ENCODE data around the gene RSPH1.

RSPH1 gene

DNA sequence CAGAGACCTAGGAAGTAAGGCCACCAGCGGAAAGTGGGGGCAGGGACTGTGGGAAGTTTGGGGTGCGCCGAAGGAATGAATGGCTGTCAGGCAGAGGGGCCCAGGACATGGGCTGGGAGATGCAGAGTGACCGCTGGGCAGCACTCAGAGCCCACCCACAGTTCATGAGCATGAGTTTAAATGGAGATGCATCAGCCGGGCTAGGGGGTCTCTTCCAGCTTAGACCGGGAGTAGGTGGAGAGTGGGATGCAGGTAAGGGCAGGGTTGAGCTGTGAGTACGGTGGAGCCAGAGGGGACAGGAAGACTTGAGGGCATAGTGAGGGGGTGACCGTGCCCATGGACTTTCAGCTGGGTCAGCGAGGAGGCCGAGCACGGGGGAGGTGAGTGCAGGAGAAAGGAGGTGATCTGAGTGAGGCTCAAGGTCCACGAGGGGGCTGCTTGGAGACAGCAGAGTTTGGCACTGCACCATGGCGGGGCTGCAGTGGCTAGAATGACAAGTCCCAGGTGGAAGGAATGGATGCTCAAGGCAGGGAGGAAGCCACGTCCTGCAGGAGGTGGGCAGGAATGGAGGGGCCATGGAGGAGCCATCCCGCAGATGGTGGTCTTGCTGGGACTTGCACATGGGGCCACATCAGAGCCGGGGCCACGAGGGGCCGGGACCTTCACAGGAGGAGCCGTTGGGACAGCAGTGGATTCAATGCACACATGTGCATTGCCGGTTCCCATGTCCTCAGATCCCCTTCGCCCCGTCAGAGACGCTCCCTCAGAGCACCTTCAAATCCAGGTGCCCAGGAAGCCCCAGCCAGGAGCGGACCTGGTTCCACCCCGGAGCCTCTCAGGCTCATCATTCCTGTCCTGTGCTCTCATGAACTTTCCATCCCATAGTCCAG is 57.5 kb downstream of the RSPH1 start:
- H3K27me3 ChIP-seq (ENCODE audit: insufficient read depth, insufficient read length), result peaks cover 17% of the 10 kb centered on the region
- peaks cover 3% of the 10 kb centered on the region for H3K4me1 ChIP-seq (ENCODE audit: insufficient read depth, insufficient read length)
- no peak for DNase-seq (ENCODE audit: low read depth, low spot score)
- no peak overlapping the region for H3K9ac ChIP-seq (ENCODE audit: insufficient read length, low read depth)
- H3K9me3 ChIP-seq (ENCODE audit: insufficient read depth, low read length), result no peaks in the 10 kb centered on the region; the same call in 1 of the 2 replicates
- no peak overlapping the region for H3K4me3 ChIP-seq (ENCODE audit: insufficient read length, low read depth)
- TF ChIP-seq ZNF274 (IDR thresholded peaks at IDR 0.05; ENCODE audit: low read depth, low read length) (no peak), SUZ12 (IDR thresholded peaks at IDR 0.05; ENCODE audit: extremely low read depth, insufficient read depth, insufficient read length) (no peak), YY1 (IDR thresholded peaks at IDR 0.05; ENCODE audit: insufficient read depth, insufficient read length) (no peak)
- H3K36me3 ChIP-seq (ENCODE audit: insufficient read depth, insufficient read length, low read length), result no peaks in the 10 kb centered on the region

DNA sequence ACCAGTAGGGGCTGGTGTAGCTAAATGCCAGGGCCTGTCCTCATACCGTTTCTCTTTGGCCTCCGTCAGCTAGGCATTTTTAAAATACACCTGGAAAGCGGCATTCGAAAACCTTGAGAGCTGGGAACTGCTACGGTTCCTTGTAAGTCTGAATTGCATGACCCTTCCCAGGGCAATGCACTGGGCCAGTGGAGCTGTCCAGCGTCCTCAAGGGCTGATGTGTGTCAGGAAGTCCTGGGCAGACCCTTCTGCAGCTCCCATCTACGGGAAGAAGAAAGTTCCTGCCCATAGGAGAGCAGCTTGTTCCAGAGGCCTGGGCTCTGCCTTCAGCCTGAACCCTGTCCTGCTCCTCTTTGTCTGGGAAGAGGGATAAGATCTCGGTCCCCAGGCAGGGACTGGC is 58.2 kb downstream of the RSPH1 start:
- peaks cover 22% of the 10 kb centered on the region for H3K27me3 ChIP-seq (ENCODE audit: insufficient read depth, insufficient read length)
- peaks cover 1% of the 10 kb centered on the region; the same call in 1 of the 2 replicates for H3K9me3 ChIP-seq (ENCODE audit: insufficient read depth, low read length)
- H3K9ac ChIP-seq (ENCODE audit: insufficient read length, low read depth), result no peak overlapping the region
- no peak for DNase-seq (ENCODE audit: low read depth, low spot score)
- H3K4me1 ChIP-seq (ENCODE audit: insufficient read depth, insufficient read length), result peaks cover 3% of the 10 kb centered on the region
- H3K36me3 ChIP-seq (ENCODE audit: insufficient read depth, insufficient read length, low read length), result no peaks in the 10 kb centered on the region
- TF ChIP-seq YY1 (IDR thresholded peaks at IDR 0.05; ENCODE audit: insufficient read depth, insufficient read length), result no peak
- no peak overlapping the region for H3K4me3 ChIP-seq (ENCODE audit: insufficient read length, low read depth)

DNA sequence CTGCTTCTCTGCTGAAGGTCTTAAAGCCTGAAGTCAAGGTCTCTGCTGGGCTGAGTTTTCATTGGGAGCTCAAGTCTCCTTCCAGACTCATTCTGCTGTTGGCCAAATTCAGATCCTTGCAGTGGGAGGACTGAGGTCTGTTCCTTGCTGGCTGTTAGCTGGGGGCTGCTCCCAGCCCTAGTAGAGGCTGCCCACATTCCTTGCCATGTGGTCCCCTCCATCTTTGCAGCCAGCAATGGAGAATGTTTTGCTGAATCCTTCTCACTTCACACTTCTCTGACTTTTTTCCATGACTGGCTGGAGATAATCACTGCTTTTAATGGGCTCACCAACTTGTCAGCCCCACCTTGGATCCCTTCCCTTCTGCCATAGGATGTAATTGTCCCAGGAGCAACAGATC is 59.1 kb downstream of the RSPH1 start:
- DNase-seq (ENCODE audit: low read depth, low spot score), result no peak
- Histone ChIP-seq H3K4me1 (ENCODE audit: insufficient read depth, insufficient read length) (peaks cover 3% of the 10 kb centered on the region), H3K9ac (ENCODE audit: insufficient read length, low read depth) (no peak overlapping the region), H3K27me3 (ENCODE audit: insufficient read depth, insufficient read length) (peaks cover 29% of the 10 kb centered on the region), H3K36me3 (ENCODE audit: insufficient read depth, insufficient read length, low read length) (no peaks in the 10 kb centered on the region), H3K4me3 (ENCODE audit: insufficient read length, low read depth) (no peak overlapping the region), H3K9me3 (ENCODE audit: insufficient read depth, low read length) (peaks cover 7% of the 10 kb centered on the region; the same call in 1 of the 2 replicates)
- no peak for TF ChIP-seq SUZ12 (IDR thresholded peaks at IDR 0.05; ENCODE audit: extremely low read depth, insufficient read depth, insufficient read length)
- no peak for TF ChIP-seq ZNF274 (IDR thresholded peaks at IDR 0.05; ENCODE audit: low read depth, low read length)
- no peak for TF ChIP-seq YY1 (IDR thresholded peaks at IDR 0.05; ENCODE audit: insufficient read depth, insufficient read length)

DNA sequence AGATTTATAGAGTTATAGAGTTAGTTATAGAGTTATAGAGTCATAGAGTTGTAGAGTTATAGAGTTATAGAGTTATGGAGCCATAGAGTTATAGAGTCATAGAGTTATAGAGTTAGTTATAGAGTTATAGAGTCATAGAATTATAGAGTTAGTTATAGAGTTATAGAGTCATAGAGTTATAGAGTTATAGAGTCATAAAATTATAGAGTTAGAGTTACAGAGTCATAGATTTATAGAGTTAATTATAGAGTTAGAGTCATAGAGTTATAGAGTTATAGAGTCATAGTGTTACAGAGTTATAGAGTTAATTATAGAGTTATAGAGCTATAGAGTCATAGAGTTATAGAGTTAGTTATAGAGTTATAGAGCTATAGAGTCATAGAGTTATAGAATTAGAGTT is 60.2 kb downstream of the RSPH1 start:
- H3K36me3 ChIP-seq (ENCODE audit: insufficient read depth, insufficient read length, low read length), result no peaks in the 10 kb centered on the region
- H3K27me3 ChIP-seq (ENCODE audit: insufficient read depth, insufficient read length), result peaks cover 31% of the 10 kb centered on the region
- H3K9me3 ChIP-seq (ENCODE audit: insufficient read depth, low read length), result peaks cover 7% of the 10 kb centered on the region; the same call in 1 of the 2 replicates
- DNase-seq (ENCODE audit: low read depth, low spot score), result no peak
- H3K9ac ChIP-seq (ENCODE audit: insufficient read length, low read depth), result no peak overlapping the region
- no peak for TF ChIP-seq ZNF274 (IDR thresholded peaks at IDR 0.05; ENCODE audit: low read depth, low read length)
- no peak for TF ChIP-seq YY1 (IDR thresholded peaks at IDR 0.05; ENCODE audit: insufficient read depth, insufficient read length)
- TF ChIP-seq SUZ12 (IDR thresholded peaks at IDR 0.05; ENCODE audit: extremely low read depth, insufficient read depth, insufficient read length), result no peak
- no peak overlapping the region for H3K4me3 ChIP-seq (ENCODE audit: insufficient read length, low read depth)
- peaks cover 3% of the 10 kb centered on the region for H3K4me1 ChIP-seq (ENCODE audit: insufficient read depth, insufficient read length)

DNA sequence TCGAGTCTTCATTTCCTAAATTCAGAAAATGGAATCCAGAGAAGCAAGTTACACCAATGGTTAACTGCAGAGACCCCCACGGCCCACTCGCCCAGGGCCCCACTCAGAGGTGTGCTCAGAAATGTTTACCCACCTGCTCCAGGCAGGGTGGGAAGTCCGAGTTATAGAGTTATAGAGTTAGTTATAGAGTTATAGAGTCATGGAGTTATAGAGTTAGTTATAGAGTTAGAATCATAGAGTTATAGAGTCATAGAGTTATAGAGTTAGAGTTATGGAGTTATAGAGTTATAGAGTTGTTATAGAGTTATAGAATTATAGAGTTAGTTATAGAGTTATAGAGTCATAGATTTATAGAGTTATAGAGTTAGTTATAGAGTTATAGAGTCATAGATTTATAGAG is 60.6 kb downstream of the RSPH1 start:
- peaks cover 5% of the 10 kb centered on the region for H3K4me1 ChIP-seq (ENCODE audit: insufficient read depth, insufficient read length)
- DNase-seq (ENCODE audit: low read depth, low spot score), result no peak
- TF ChIP-seq ZNF274 (IDR thresholded peaks at IDR 0.05; ENCODE audit: low read depth, low read length) (no peak), SUZ12 (IDR thresholded peaks at IDR 0.05; ENCODE audit: extremely low read depth, insufficient read depth, insufficient read length) (no peak), YY1 (IDR thresholded peaks at IDR 0.05; ENCODE audit: insufficient read depth, insufficient read length) (no peak)
- H3K9ac ChIP-seq (ENCODE audit: insufficient read length, low read depth), result no peak overlapping the region
- peaks cover 7% of the 10 kb centered on the region; the same call in 1 of the 2 replicates for H3K9me3 ChIP-seq (ENCODE audit: insufficient read depth, low read length)
- no peaks in the 10 kb centered on the region for H3K36me3 ChIP-seq (ENCODE audit: insufficient read depth, insufficient read length, low read length)
- H3K27me3 ChIP-seq (ENCODE audit: insufficient read depth, insufficient read length), result peaks cover 31% of the 10 kb centered on the region
- H3K4me3 ChIP-seq (ENCODE audit: insufficient read length, low read depth), result no peak overlapping the region

DNA sequence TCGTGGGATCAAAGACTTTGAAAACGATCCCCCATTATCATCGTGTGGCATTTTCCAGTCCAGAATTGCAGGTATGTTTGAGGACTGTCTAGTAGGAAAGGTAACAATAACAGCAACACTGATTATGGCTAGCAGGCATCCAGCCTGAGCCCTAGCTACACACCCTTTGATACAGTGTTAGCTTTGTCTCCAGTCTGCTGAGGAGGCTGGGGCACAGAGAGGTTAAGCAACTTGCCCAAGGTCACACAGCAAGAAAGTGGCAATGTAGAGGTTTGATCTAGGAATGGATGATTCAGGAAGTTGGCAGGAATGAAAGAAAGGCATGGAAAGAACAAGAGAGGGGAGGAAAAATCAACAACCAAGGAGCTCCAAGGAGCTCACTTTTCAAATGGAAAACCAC is 61.1 kb downstream of the RSPH1 start:
- Histone ChIP-seq H3K4me3 (ENCODE audit: insufficient read length, low read depth) (no peak overlapping the region), H3K27me3 (ENCODE audit: insufficient read depth, insufficient read length) (peaks cover 31% of the 10 kb centered on the region), H3K36me3 (ENCODE audit: insufficient read depth, insufficient read length, low read length) (no peaks in the 10 kb centered on the region), H3K4me1 (ENCODE audit: insufficient read depth, insufficient read length) (peaks cover 7% of the 10 kb centered on the region), H3K9ac (ENCODE audit: insufficient read length, low read depth) (no peak overlapping the region), H3K9me3 (ENCODE audit: insufficient read depth, low read length) (peaks cover 7% of the 10 kb centered on the region; the same call in 1 of the 2 replicates)
- no peak for DNase-seq (ENCODE audit: low read depth, low spot score)
- TF ChIP-seq SUZ12 (IDR thresholded peaks at IDR 0.05; ENCODE audit: extremely low read depth, insufficient read depth, insufficient read length) (no peak), ZNF274 (IDR thresholded peaks at IDR 0.05; ENCODE audit: low read depth, low read length) (no peak), YY1 (IDR thresholded peaks at IDR 0.05; ENCODE audit: insufficient read depth, insufficient read length) (no peak)

DNA sequence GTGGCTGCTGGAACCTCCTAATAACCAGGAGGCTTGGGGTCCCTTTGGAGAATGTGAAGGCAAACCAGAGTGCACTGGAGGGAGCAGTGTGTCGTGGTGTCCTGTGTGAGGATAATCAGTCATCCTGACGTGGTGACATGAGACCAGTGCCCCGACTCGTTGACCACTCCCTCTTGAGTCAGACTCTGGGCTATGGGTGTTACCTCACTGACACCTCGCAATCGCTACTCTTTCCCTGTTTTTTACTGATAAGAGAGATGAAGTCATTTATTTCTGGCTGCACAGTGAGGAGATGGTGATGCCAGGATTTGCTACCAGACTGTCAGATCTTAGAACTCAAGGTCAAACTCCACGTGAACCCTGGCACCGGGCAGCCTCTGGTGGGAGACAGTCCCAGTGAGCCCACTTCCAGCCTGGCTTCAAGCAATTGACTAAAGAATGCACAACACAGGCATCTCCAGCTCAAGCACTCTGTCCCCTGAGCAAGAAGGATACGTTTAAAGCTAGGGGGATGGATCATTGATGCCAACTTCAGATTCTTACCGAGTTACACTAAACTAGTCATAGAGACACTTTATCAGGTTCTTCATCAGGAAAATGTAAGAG is 62.0 kb downstream of the RSPH1 start:
- Histone ChIP-seq H3K9me3 (ENCODE audit: insufficient read depth, low read length) (peaks cover 7% of the 10 kb centered on the region; the same call in 1 of the 2 replicates), H3K27me3 (ENCODE audit: insufficient read depth, insufficient read length) (peaks cover 31% of the 10 kb centered on the region), H3K9ac (ENCODE audit: insufficient read length, low read depth) (no peak overlapping the region), H3K4me3 (ENCODE audit: insufficient read length, low read depth) (no peak overlapping the region), H3K36me3 (ENCODE audit: insufficient read depth, insufficient read length, low read length) (no peaks in the 10 kb centered on the region), H3K4me1 (ENCODE audit: insufficient read depth, insufficient read length) (peaks cover 3% of the 10 kb centered on the region)
- DNase-seq (ENCODE audit: low read depth, low spot score), result no peak
- no peak for TF ChIP-seq YY1 (IDR thresholded peaks at IDR 0.05; ENCODE audit: insufficient read depth, insufficient read length)
- TF ChIP-seq ZNF274 (IDR thresholded peaks at IDR 0.05; ENCODE audit: low read depth, low read length), result no peak
- no peak for TF ChIP-seq SUZ12 (IDR thresholded peaks at IDR 0.05; ENCODE audit: extremely low read depth, insufficient read depth, insufficient read length)

Data from NT2/D1 (cell line).